ENCODE data around the gene RBMS1. TPM values are rescaled to one million over a fixed set of nuclear protein-coding genes. Genes with fewer than 3 reads are reported as not detected.

The RBMS1 gene
- total RNA-seq, 2 donors from 2014 or later: 6.3 to 21.1 TPM

- Histone ChIP-seq H3K9me3 (no peaks in the 10 kb centered on the region), H3K4me1 (no peaks in the 10 kb centered on the region), H3K27me3 (no peaks in the 10 kb centered on the region), H3K9ac (ENCODE audit: low read depth in 2 of 2, low read length in 2 of 2) (no peak overlapping the region), H3K27ac (no peak overlapping the region), H3K36me3 (no peaks in the 10 kb centered on the region), H3K4me3 (no peak overlapping the region)
- intact Hi-C loops (cut with DNase I): no loop called here
- DNase-seq: no peak
- TF ChIP-seq, protein P1, sequence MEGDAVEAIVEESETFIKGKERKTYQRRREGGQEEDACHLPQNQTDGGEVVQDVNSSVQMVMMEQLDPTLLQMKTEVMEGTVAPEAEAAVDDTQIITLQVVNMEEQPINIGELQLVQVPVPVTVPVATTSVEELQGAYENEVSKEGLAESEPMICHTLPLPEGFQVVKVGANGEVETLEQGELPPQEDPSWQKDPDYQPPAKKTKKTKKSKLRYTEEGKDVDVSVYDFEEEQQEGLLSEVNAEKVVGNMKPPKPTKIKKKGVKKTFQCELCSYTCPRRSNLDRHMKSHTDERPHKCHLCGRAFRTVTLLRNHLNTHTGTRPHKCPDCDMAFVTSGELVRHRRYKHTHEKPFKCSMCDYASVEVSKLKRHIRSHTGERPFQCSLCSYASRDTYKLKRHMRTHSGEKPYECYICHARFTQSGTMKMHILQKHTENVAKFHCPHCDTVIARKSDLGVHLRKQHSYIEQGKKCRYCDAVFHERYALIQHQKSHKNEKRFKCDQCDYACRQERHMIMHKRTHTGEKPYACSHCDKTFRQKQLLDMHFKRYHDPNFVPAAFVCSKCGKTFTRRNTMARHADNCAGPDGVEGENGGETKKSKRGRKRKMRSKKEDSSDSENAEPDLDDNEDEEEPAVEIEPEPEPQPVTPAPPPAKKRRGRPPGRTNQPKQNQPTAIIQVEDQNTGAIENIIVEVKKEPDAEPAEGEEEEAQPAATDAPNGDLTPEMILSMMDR (IDR thresholded peaks at IDR 0.05): no peak
Measured at GRCh38 chr2:160373666-160374065, 119.9 kb downstream of the RBMS1 start.

- H3K9me3 ChIP-seq: no peaks in the 10 kb centered on the region
- H3K4me1 ChIP-seq: no peaks in the 10 kb centered on the region
- intact Hi-C loops (cut with DNase I): no loop called here
- TF ChIP-seq, protein P1 (IDR thresholded peaks at IDR 0.05): no peak
- no peak overlapping the region for H3K27ac ChIP-seq
- no peaks in the 10 kb centered on the region for H3K36me3 ChIP-seq
- no peak for DNase-seq
- H3K4me3 ChIP-seq: no peak overlapping the region
- no peak overlapping the region for H3K9ac ChIP-seq (ENCODE audit: low read depth in 2 of 2, low read length in 2 of 2)
- no peaks in the 10 kb centered on the region for H3K27me3 ChIP-seq
Measured at GRCh38 chr2:160373263-160373662, 120.3 kb downstream of the RBMS1 start.

DNA sequence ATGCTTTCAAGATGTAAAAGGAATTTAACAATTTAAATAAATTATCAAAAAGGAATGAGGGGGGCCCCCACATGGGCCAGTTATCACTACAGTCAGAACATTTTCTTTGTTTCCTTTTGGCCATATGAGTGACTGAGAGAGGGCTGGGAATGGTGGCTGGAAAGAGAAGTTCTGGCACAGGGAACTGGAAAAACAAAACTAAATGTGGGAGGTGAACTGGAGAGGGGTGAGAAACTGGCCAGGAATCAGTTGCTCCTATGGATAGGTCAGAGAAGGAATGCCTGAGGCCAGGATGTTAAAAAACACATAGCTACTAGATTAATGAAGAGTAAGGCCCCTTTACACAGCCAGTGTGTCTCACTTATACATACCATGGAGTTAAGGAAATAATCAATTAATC, 121.0 kb downstream of the RBMS1 start:
- TF ChIP-seq, protein P1 (IDR thresholded peaks at IDR 0.05): no peak
- H3K27me3 ChIP-seq: no peaks in the 10 kb centered on the region
- no peak for DNase-seq
- no peak overlapping the region for H3K27ac ChIP-seq
- H3K4me3 ChIP-seq: no peak overlapping the region
- H3K9ac ChIP-seq (ENCODE audit: low read depth in 2 of 2, low read length in 2 of 2): no peak overlapping the region
- intact Hi-C loops (cut with DNase I): no loop called here
- H3K9me3 ChIP-seq: no peaks in the 10 kb centered on the region
- no peaks in the 10 kb centered on the region for H3K4me1 ChIP-seq
- no peaks in the 10 kb centered on the region for H3K36me3 ChIP-seq

DNA sequence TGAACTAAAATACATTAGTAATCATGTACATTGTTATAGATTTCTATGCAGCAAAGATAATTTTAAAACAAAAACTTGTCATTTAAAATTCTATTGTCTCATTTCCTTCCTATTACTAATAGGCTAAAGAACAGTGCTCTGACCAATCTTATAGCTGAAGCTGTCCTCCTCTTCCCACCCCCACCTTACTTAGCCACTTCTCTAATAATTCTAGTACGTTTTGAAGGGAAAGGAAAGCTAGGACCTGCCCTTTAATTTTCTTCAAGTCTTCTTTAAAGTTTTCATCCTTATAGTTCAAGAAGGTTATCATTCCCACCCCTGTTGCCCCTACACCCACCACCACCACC, 121.6 kb downstream of the RBMS1 start:
- Histone ChIP-seq H3K36me3 (no peaks in the 10 kb centered on the region), H3K27ac (no peak overlapping the region), H3K9ac (ENCODE audit: low read depth in 2 of 2, low read length in 2 of 2) (no peak overlapping the region), H3K27me3 (no peaks in the 10 kb centered on the region), H3K4me3 (no peak overlapping the region), H3K9me3 (no peaks in the 10 kb centered on the region), H3K4me1 (no peaks in the 10 kb centered on the region)
- TF ChIP-seq, protein P1 (IDR thresholded peaks at IDR 0.05): no peak
- DNase-seq: no peak
- intact Hi-C loops (cut with DNase I): no loop called here

GRCh38 chr2:160371251-160372009, 122.2 kb downstream of the RBMS1 start:
- H3K27ac ChIP-seq: no peak overlapping the region
- TF ChIP-seq, protein P1 (IDR thresholded peaks at IDR 0.05): no peak
- no peaks in the 10 kb centered on the region for H3K36me3 ChIP-seq
- H3K9me3 ChIP-seq: no peaks in the 10 kb centered on the region
- H3K4me3 ChIP-seq: no peak overlapping the region
- intact Hi-C loops (cut with DNase I): no loop called here
- DNase-seq: no peak
- H3K4me1 ChIP-seq: no peaks in the 10 kb centered on the region
- H3K27me3 ChIP-seq: no peaks in the 10 kb centered on the region
- no peak overlapping the region for H3K9ac ChIP-seq (ENCODE audit: low read depth in 2 of 2, low read length in 2 of 2)
